ENCODE results near the gene SRP14. TPM values are rescaled to one million over a fixed set of nuclear protein-coding genes. Genes with fewer than 3 reads are reported as not detected.

The SRP14 gene
- total and polyA plus RNA-seq, 9 of the 15 experiments (the other 6 are each of a cell fraction or from before 2014, with no cell fraction given), result 161 to 1,097 (median 402) TPM

DNA sequence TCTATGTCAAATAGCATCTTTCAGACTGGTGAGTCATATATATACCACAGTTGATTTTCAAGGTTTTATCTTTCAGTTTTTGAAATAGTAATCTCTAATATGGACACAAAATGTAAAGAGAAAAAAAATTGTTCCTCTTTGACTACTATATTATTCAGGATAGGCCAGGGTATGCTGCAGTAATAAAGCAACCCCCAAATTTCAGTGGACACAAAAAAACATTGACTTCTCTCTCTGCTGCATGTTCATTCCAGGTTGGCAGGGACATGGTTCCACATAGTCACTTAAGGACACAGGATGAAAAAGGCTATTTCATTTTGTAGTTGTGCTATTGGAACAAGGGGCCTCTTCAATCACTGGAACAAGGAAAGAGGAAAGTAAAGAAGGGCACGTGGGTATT lies 41.1 kb upstream of the SRP14 start:
- peak overlapping the region; percentile 68; the same call in 1 of the 2 replicates for H3K4me2 ChIP-seq (ENCODE audit: insufficient read depth, low read length)
- 0 out of 2 replicates have a peak overlapping the region, but pooled peaks have one; percentile 1 for H2AFZ ChIP-seq (ENCODE audit: low read depth, low read length)
- H3K9me1 ChIP-seq (ENCODE audit: control insufficient read depth, insufficient read depth, low read length), result no peaks in the 10 kb centered on the region
- BruUV-seq (replicated peaks), result no TSS peak
- DNase-seq (ENCODE audit: extremely low read depth in 1 of 4, low spot score in 3 of 4), result no peak
- CTCF ChIA-PET (ENCODE audit: low intra/inter-chr PET ratio), result no interaction called here
- peaks cover 28 to 37% of the 10 kb centered on the region in 2 experiments for H3K4me1 ChIP-seq (replicated peaks in 1 of 2; ENCODE audit: control insufficient read depth in 2 of 2, insufficient read depth in 2 of 2, low read length in 2 of 2)
- H3K9ac ChIP-seq (ENCODE audit: insufficient read depth in 1 of 2, low read depth in 2 of 2, low read length in 2 of 2), result no peak overlapping the region
- no peak for FAIRE-seq
- no peaks in the 10 kb centered on the region for H3K9me3 ChIP-seq (replicated peaks; ENCODE audit: control insufficient read depth, insufficient read depth, low read depth, low read length)
- H3K27me3 ChIP-seq (ENCODE audit: control insufficient read depth in 2 of 2, insufficient read depth in 2 of 2, low read length in 2 of 2), result no peaks in the 10 kb centered on the region
- TF ChIP-seq FOSL1 (tag; conservative IDR thresholded peaks at IDR 0.05) (no peak), NCOR1 (IDR thresholded peaks at IDR 0.05) (no peak), KAT8 (IDR thresholded peaks at IDR 0.05; ENCODE audit: low read depth) (no peak), SNIP1 (IDR thresholded peaks at IDR 0.05; ENCODE audit: low read depth) (no peak), MIER1 (IDR thresholded peaks at IDR 0.05; ENCODE audit: low read depth) (no peak), ZNF143 (CRISPR knock-in tag; IDR thresholded peaks at IDR 0.05) (no peak), ZNF12 (CRISPR knock-in tag; IDR thresholded peaks at IDR 0.05) (peak; percentile 52; the same call in 1 of the 2 replicates), XRCC4 (IDR thresholded peaks at IDR 0.05; ENCODE audit: extremely low read depth, insufficient read depth, insufficient read length) (no peak), HBP1 (CRISPR knock-in tag; IDR thresholded peaks at IDR 0.05) (no peak)
- TF ChIP-seq, protein P1, sequence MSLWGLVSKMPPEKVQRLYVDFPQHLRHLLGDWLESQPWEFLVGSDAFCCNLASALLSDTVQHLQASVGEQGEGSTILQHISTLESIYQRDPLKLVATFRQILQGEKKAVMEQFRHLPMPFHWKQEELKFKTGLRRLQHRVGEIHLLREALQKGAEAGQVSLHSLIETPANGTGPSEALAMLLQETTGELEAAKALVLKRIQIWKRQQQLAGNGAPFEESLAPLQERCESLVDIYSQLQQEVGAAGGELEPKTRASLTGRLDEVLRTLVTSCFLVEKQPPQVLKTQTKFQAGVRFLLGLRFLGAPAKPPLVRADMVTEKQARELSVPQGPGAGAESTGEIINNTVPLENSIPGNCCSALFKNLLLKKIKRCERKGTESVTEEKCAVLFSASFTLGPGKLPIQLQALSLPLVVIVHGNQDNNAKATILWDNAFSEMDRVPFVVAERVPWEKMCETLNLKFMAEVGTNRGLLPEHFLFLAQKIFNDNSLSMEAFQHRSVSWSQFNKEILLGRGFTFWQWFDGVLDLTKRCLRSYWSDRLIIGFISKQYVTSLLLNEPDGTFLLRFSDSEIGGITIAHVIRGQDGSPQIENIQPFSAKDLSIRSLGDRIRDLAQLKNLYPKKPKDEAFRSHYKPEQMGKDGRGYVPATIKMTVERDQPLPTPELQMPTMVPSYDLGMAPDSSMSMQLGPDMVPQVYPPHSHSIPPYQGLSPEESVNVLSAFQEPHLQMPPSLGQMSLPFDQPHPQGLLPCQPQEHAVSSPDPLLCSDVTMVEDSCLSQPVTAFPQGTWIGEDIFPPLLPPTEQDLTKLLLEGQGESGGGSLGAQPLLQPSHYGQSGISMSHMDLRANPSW (CRISPR knock-in tag; IDR thresholded peaks at IDR 0.05), result no peak
- TF ChIP-seq, protein P2, sequence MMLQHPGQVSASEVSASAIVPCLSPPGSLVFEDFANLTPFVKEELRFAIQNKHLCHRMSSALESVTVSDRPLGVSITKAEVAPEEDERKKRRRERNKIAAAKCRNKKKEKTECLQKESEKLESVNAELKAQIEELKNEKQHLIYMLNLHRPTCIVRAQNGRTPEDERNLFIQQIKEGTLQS (IDR thresholded peaks at IDR 0.05), result peak; percentile 16; the same call in 1 of the 2 replicates
- TF ChIP-seq, protein P2 (CRISPR knock-in tag; conservative IDR thresholded peaks at IDR 0.05), result no peak
- TF ChIP-seq, protein P3, sequence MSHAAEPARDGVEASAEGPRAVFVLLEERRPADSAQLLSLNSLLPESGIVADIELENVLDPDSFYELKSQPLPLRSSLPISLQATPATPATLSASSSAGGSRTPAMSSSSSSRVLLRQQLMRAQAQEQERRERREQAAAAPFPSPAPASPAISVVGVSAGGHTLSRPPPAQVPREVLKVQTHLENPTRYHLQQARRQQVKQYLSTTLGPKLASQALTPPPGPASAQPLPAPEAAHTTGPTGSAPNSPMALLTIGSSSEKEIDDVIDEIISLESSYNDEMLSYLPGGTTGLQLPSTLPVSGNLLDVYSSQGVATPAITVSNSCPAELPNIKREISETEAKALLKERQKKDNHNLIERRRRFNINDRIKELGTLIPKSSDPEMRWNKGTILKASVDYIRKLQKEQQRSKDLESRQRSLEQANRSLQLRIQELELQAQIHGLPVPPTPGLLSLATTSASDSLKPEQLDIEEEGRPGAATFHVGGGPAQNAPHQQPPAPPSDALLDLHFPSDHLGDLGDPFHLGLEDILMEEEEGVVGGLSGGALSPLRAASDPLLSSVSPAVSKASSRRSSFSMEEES (CRISPR knock-in tag; IDR thresholded peaks at IDR 0.05), result no peak
- H3K36me3 ChIP-seq (ENCODE audit: control insufficient read depth, insufficient read depth, low read length), result no peaks in the 10 kb centered on the region
- WGBS (ENCODE audit: insufficient coverage, low coverage, missing lambda C conversion rate), result 27% methylated on average over 1 of the region's 1 CpG
- ATAC-seq, result no peak
- H3K27ac ChIP-seq (ENCODE audit: extremely low read depth, low read depth, low read length), result no peak overlapping the region
- POLR2A ChIA-PET, result no interaction called here
- no peaks in the 10 kb centered on the region for H3K79me2 ChIP-seq (ENCODE audit: control insufficient read depth, insufficient read depth, low read length)
- intact Hi-C loops (cut with micrococcal nuclease) (loop anchor here (2.0 kb wide), 1 partner anchor 27 kb away; no protein-coding TSS in a partner anchor), in situ Hi-C loops (cut with MboI) (no loop called here)
- H4K20me1 ChIP-seq (replicated peaks; ENCODE audit: control insufficient read depth, insufficient read depth, low read length), result no peaks in the 10 kb centered on the region
- H3K4me3 ChIP-seq, result no peak overlapping the region

All from K562 (cell line).